Stimulated activated CD4-positive, alpha-beta T cell treated with anti-CD3 and anti-CD28 coated beads, TNF-alpha, amount 100 ng/mL, for 4 hours (primary cell): ENCODE measurements around the gene ARHGEF5.
"Not testable (repeated sequence)": the region's sequence is repeated elsewhere in the genome, so short reads cannot be mapped to it uniquely, and the experiment has no call there.

Experiments used
- DNase-seq, 3 experiments: peaks; one replicate each; pipeline ENCODE4 v3.0.0-alpha.2; 2020; ENCODE audit warnings: low read depth in 3 of 3

Gene ARHGEF5

GRCh38 chr7:144384071-144384470 is 28.9 kb downstream of the ARHGEF5 start:
- DNase-seq: no peak

GRCh38 chr7:144384555-144385245 is 29.5 kb downstream of the ARHGEF5 start:
- DNase-seq: peak; percentile 9 to 29 (median 28)

GRCh38 chr7:144386741-144387140 is 31.5 kb downstream of the ARHGEF5 start:
- DNase-seq: no peak

- no peak for DNase-seq
Measured at GRCh38 chr7:144388950-144389349, 33.7 kb downstream of the ARHGEF5 start.

- DNase-seq: no peak
Measured at GRCh38 chr7:144390481-144390880, 35.3 kb downstream of the ARHGEF5 start.

- no peak for DNase-seq
Measured at GRCh38 chr7:144391014-144391413, 35.8 kb downstream of the ARHGEF5 start.

- DNase-seq: no peak
Measured at GRCh38 chr7:144391823-144392255, 36.6 kb downstream of the ARHGEF5 start.

- no peak for DNase-seq
Measured at GRCh38 chr7:144397086-144397485, 41.9 kb downstream of the ARHGEF5 start.

GRCh38 chr7:144398291-144398690 is 43.1 kb downstream of the ARHGEF5 start:
- no peak for DNase-seq

- DNase-seq: no peak
Measured at GRCh38 chr7:144398911-144399310, 43.7 kb downstream of the ARHGEF5 start.

GRCh38 chr7:144399946-144400345 is 44.7 kb downstream of the ARHGEF5 start:
- no peak for DNase-seq

- no peak for DNase-seq
Measured at GRCh38 chr7:144401490-144401889, 46.3 kb downstream of the ARHGEF5 start.

GRCh38 chr7:144403102-144403501 is 47.9 kb downstream of the ARHGEF5 start:
- no peak for DNase-seq

- DNase-seq: no peak
Measured at GRCh38 chr7:144403649-144404061, 48.5 kb downstream of the ARHGEF5 start, which contains the start of gene NOBOX. NOBOX (minus strand) TSS chr7:144403693.

GRCh38 chr7:144404946-144405345 is 49.7 kb downstream of the ARHGEF5 start:
- no peak for DNase-seq

GRCh38 chr7:144407266-144407931 is 52.2 kb downstream of the ARHGEF5 start:
- DNase-seq: no peak

- DNase-seq: no peak
Measured at GRCh38 chr7:144408121-144408520, 52.9 kb downstream of the ARHGEF5 start.

GRCh38 chr7:144410441-144410840 is 55.2 kb downstream of the ARHGEF5 start:
- no peak for DNase-seq

GRCh38 chr7:144414815-144415214 is 59.6 kb downstream of the ARHGEF5 start:
- DNase-seq: no peak

- no peak for DNase-seq
Measured at GRCh38 chr7:144415858-144416257, 60.7 kb downstream of the ARHGEF5 start.

GRCh38 chr7:144416341-144416740 is 61.1 kb downstream of the ARHGEF5 start:
- DNase-seq: no peak

GRCh38 chr7:144418931-144419330 is 63.7 kb downstream of the ARHGEF5 start:
- not testable (repeated sequence) for DNase-seq

- DNase-seq: not testable (repeated sequence)
Measured at GRCh38 chr7:144427539-144427938, 72.3 kb downstream of the ARHGEF5 start.
